ENCODE data around the gene RNF180. TPM values are rescaled to one million over a fixed set of nuclear protein-coding genes. Genes with fewer than 3 reads are reported as not detected.
"Not testable (repeated sequence)": the region's sequence is repeated elsewhere in the genome, so short reads cannot be mapped to it uniquely, and the experiment has no call there.

Gene RNF180
- polyA plus RNA-seq, 10 donors, result 0.86 to 2.4 (median 1.3) TPM

GRCh38 chr5:64341340-64341739 lies 175.7 kb downstream of the RNF180 start:
- DNase-seq, result no peak

GRCh38 chr5:64344501-64344900 lies 178.9 kb downstream of the RNF180 start:
- no peak for DNase-seq

- DNase-seq, result peak in 1 of 3 donors; percentile 15
Measured at GRCh38 chr5:64347309-64347708, 181.7 kb downstream of the RNF180 start.

- DNase-seq, result no peak
Measured at GRCh38 chr5:64364426-64364825, 198.8 kb downstream of the RNF180 start.

GRCh38 chr5:64384765-64385164 lies 219.1 kb downstream of the RNF180 start:
- no peak for DNase-seq

GRCh38 chr5:64397552-64397951 lies 231.9 kb downstream of the RNF180 start:
- no peak for DNase-seq

- DNase-seq, result not testable (repeated sequence)
Measured at GRCh38 chr5:64398735-64399134, 233.1 kb downstream of the RNF180 start.

- not testable (repeated sequence) for DNase-seq
Measured at GRCh38 chr5:64407103-64407825, 241.6 kb downstream of the RNF180 start.

- DNase-seq, result peak in 1 of 3 donors; percentile 3
Measured at GRCh38 chr5:64417390-64417789, 251.7 kb downstream of the RNF180 start.

GRCh38 chr5:64418013-64418412 lies 252.4 kb downstream of the RNF180 start:
- no peak for DNase-seq

Other genes with a start within 250 kb of the RNF180 start
- not detected for gene HTR1A, start 203.4 kb upstream of the RNF180 start, polyA plus RNA-seq (ENCODE audit: insufficient read length in 10 of 10)

Measured in muscle of back (tissue), 11 donors.